NB4 (cell line): ENCODE measurements around the gene MYO9B.

Experiments used
- DNase-seq: peaks from one replicate; pipeline ENCODE4 v3.0.0; 2010; ENCODE audit warnings: low read depth
- H3K4me3 ChIP-seq: one replicate; pipeline ENCODE4 v1.5.1; 2011; ENCODE audit warnings: mild to moderate bottlenecking, low read depth, low read length, moderate library complexity
- CTCF ChIP-seq: IDR thresholded peaks from one replicate; pipeline ENCODE4 v1.5.1; 2012; ENCODE audit warnings: low read depth, low read length
- MYC ChIP-seq: IDR thresholded peaks from 2 replicates; pipeline ENCODE4 v1.6.1; 2011; ENCODE audit warnings: low read depth, low read length
- POLR2A ChIP-seq: IDR thresholded peaks from 2 replicates; pipeline ENCODE4 v1.6.1; 2011; ENCODE audit warnings: mild to moderate bottlenecking; ENCODE audit not compliant: insufficient read length; ENCODE audit errors: extremely low read depth
- TF ChIP-seq, protein P1 (sequence below): IDR thresholded peaks from 2 replicates; pipeline ENCODE4 v1.6.1; 2011; ENCODE audit warnings: low read depth, low read length

Gene MYO9B

GRCh38 chr19:17075035-17075863 lies at the start of gene MYO9B, which contains the start of gene HAUS8:
MYO9B (plus strand) TSS chr19:17075777; CDS start chr19:17101718, 25,941 bp downstream.
HAUS8 (minus strand) TSS chr19:17075452; CDS start chr19:17075422, 30 bp downstream.
- H3K4me3 ChIP-seq, result peak within 1 kb of the TSS; percentile 96
- TF ChIP-seq MYC (peak; percentile 82), CTCF (no peak), POLR2A (peak; percentile 77)
- TF ChIP-seq, protein P1, sequence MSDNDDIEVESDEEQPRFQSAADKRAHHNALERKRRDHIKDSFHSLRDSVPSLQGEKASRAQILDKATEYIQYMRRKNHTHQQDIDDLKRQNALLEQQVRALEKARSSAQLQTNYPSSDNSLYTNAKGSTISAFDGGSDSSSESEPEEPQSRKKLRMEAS, result peak; percentile 79

GRCh38 chr19:17025991-17026658 lies 49.5 kb upstream of the MYO9B start:
- peak; percentile 63 for DNase-seq
- TF ChIP-seq, protein P1, result no peak
- TF ChIP-seq CTCF, result no peak
- TF ChIP-seq MYC, result no peak
- no peak for TF ChIP-seq POLR2A
- peak overlapping the region; percentile 48 for H3K4me3 ChIP-seq

More at GRCh38 chr19:17075035-17075863, at the start of gene MYO9B, which contains the start of gene HAUS8:
- peak; percentile 99 for DNase-seq

- H3K4me3 ChIP-seq, result peak within 1 kb of the TSS; percentile 48
- TF ChIP-seq POLR2A (no peak), MYC (no peak)
- peak; percentile 21 for DNase-seq
These were observed 48.7 kb upstream of the MYO9B start, which contains the start of gene CPAMD8 for GRCh38 chr19:17026706-17027534. CPAMD8 (minus strand) TSS chr19:17026810; CDS start chr19:17026642, 168 bp downstream.

GRCh38 chr19:17027535-17027975 lies 48.0 kb upstream of the MYO9B start:
- no peak for DNase-seq
- H3K4me3 ChIP-seq, result no peak overlapping the region
- TF ChIP-seq, protein P1, result no peak
- TF ChIP-seq POLR2A, result no peak
- TF ChIP-seq CTCF, result no peak
- TF ChIP-seq MYC, result no peak

DNA sequence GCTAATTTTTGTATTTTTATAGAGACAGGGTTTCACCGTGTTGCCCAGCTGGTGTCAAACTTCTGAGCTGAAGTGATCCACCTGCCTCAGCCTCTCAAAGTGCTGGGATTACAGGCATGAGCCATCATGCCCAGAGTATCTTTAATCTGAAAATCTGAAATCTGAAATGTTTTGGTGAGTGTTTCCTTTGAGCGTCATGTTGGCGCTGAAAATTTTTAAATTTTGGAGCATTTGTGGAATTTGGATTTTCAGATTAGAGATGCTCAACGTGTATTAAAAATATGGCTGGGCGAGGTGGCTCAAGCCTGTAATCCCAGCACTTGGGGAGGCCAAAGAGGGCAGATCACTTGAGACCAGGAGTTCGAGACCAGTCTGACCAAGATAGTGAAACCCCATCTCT lies 43.8 kb upstream of the MYO9B start:
- no peak for TF ChIP-seq CTCF
- TF ChIP-seq, protein P1, result no peak
- no peak for TF ChIP-seq MYC
- no peak for TF ChIP-seq POLR2A
- no peak for DNase-seq
- H3K4me3 ChIP-seq, result no peak overlapping the region
